GM21825 (cell line): ENCODE results near the gene MEI4.
"Not testable (repeated sequence)": the region's sequence is repeated elsewhere in the genome, so short reads cannot be mapped to it uniquely, and the experiment has no call there.

ENCODE experiments used
- ATAC-seq: cut with Tn5 transposase; IDR thresholded peaks from one replicate; pipeline ENCODE4 v1.9.1; 2021; ENCODE audit warnings: mild to moderate bottlenecking, moderate library complexity; ENCODE audit not compliant: unreplicated experiment

Gene MEI4

GRCh38 chr6:77814119-77814518 is 161.3 kb downstream of the MEI4 start:
- no peak for ATAC-seq

- ATAC-seq = no peak
Measured at GRCh38 chr6:77815531-77815930, 162.7 kb downstream of the MEI4 start.

- ATAC-seq = no peak
Measured at GRCh38 chr6:77816766-77817270, 164.0 kb downstream of the MEI4 start.

- no peak for ATAC-seq
Measured at GRCh38 chr6:77822265-77822664, 169.4 kb downstream of the MEI4 start.

GRCh38 chr6:77825204-77825603 is 172.4 kb downstream of the MEI4 start:
- ATAC-seq = no peak

GRCh38 chr6:77829736-77830135 is 176.9 kb downstream of the MEI4 start:
- no peak for ATAC-seq

GRCh38 chr6:77833749-77834148 is 180.9 kb downstream of the MEI4 start:
- not testable (repeated sequence) for ATAC-seq

GRCh38 chr6:77834591-77834996 is 181.8 kb downstream of the MEI4 start:
- no peak for ATAC-seq

- ATAC-seq = no peak
Measured at GRCh38 chr6:77837034-77837784, 184.4 kb downstream of the MEI4 start.

- no peak for ATAC-seq
Measured at GRCh38 chr6:77839292-77839691, 186.5 kb downstream of the MEI4 start.

- no peak for ATAC-seq
Measured at GRCh38 chr6:77844822-77845221, 192.0 kb downstream of the MEI4 start.

- ATAC-seq = no peak
Measured at GRCh38 chr6:77853401-77853800, 200.6 kb downstream of the MEI4 start.

- no peak for ATAC-seq
Measured at GRCh38 chr6:77856391-77856790, 203.6 kb downstream of the MEI4 start.

- ATAC-seq = no peak
Measured at GRCh38 chr6:77857421-77857820, 204.6 kb downstream of the MEI4 start.

GRCh38 chr6:77876300-77876699 is 223.5 kb downstream of the MEI4 start:
- ATAC-seq = no peak

GRCh38 chr6:77879527-77879926 is 226.7 kb downstream of the MEI4 start:
- ATAC-seq = no peak

GRCh38 chr6:77880501-77880900 is 227.7 kb downstream of the MEI4 start:
- ATAC-seq = no peak

- no peak for ATAC-seq
Measured at GRCh38 chr6:77883851-77884250, 231.0 kb downstream of the MEI4 start.

GRCh38 chr6:77893391-77893790 is 240.6 kb downstream of the MEI4 start:
- no peak for ATAC-seq

GRCh38 chr6:77906070-77906469 is 253.2 kb downstream of the MEI4 start:
- no peak for ATAC-seq

- no peak for ATAC-seq
Measured at GRCh38 chr6:77910826-77911225, 258.0 kb downstream of the MEI4 start.

GRCh38 chr6:77926198-77926751 is 273.4 kb downstream of the MEI4 start:
- no peak for ATAC-seq

GRCh38 chr6:77930382-77930781 is 277.5 kb downstream of the MEI4 start:
- no peak for ATAC-seq
